K562 (cell line): ENCODE data around the gene ANO2. TPM values are rescaled to one million over a fixed set of nuclear protein-coding genes. Genes with fewer than 3 reads are reported as not detected.

ENCODE experiments used
- ATAC-seq: fragments of 200-7000 bp; cut with Tn5 transposase; 3 replicates; pipeline ENCODE4 v1.9.1; 2020; ENCODE audit warnings: moderate library complexity
- BruUV-seq: library from RNA; stranded (reverse); fragments of 400-500 nt; replicated peaks from 2 replicates; lab custom pipeline; 2021; lab: Mats Ljungman, UMichigan
- CTCF ChIA-PET: fragments of 300-600 bp; formaldehyde crosslinking; extraction: SDS; loops from one replicate; lab custom pipeline; 2021; ENCODE audit warnings: low intra/inter-chr PET ratio; lab: Yijun Ruan, JAX
- POLR2A ChIA-PET: fragments of 300-600, 350-650 bp; sonication (Branson Sonifier 250); formaldehyde crosslinking; extraction: SDS; loops from one replicate; lab custom pipeline; 2021; ENCODE audit warnings: antibody characterized with exemption, inconsistent platforms; lab: Yijun Ruan, JAX
- DNase-seq, 4 experiments: peaks; one replicate each; pipeline versions ENCODE4 v3.0.0 to v3.0.0-alpha.2; 2011 to 2018; ENCODE audit warnings: low spot score in 3 of 4, mixed read lengths in 3 of 4; ENCODE audit errors: extremely low read depth in 1 of 4
- FAIRE-seq: peaks from 2 replicates; lab custom pipeline; 2011; peaks lifted over from hg19 to GRCh38; lab: Jason Lieb, UNC
- H2AFZ ChIP-seq: 2 replicates; pipeline ENCODE4 v1.6.0; 2011; ENCODE audit warnings: low read depth, low read length, control low read depth, inconsistent platforms
- H3K27ac ChIP-seq: fragments of 200-600 bp; 3 replicates; pipeline ENCODE4 v1.8.0; 2011; ENCODE audit warnings: low read depth, mild to moderate bottlenecking, control low read depth, inconsistent platforms, low read length, moderate library complexity, mixed read lengths; ENCODE audit errors: extremely low read depth
- H3K27me3 ChIP-seq, 2 experiments: fragments of 300-600 bp in 1 of 2; 2 replicates in 1 of 2; 3 replicates in 1 of 2; pipeline versions ENCODE4 v1.6.0 to v1.8.0; 2011; ENCODE audit warnings: inconsistent platforms in 2 of 2, low read length in 2 of 2, mild to moderate bottlenecking in 1 of 2, mixed read lengths in 1 of 2, moderate library complexity in 1 of 2; ENCODE audit not compliant: control insufficient read depth in 2 of 2, insufficient read depth in 2 of 2
- H3K36me3 ChIP-seq: fragments of 300-600 bp; 3 replicates; pipeline ENCODE4 v1.8.0; 2011; ENCODE audit warnings: mild to moderate bottlenecking, low read length, inconsistent platforms; ENCODE audit not compliant: control insufficient read depth, insufficient read depth
- H3K4me1 ChIP-seq, 2 experiments: fragments of 200-600 bp in 1 of 2; replicated peaks in 1 of 2; 2 replicates in 1 of 2; 3 replicates in 1 of 2; pipeline versions ENCODE4 v1.5.1 to v1.8.0; 2011; ENCODE audit warnings: inconsistent platforms in 2 of 2, low read length in 2 of 2, mild to moderate bottlenecking in 1 of 2, mixed read lengths in 1 of 2, moderate library complexity in 1 of 2; ENCODE audit not compliant: control insufficient read depth in 2 of 2, insufficient read depth in 2 of 2
- H3K4me2 ChIP-seq: 2 replicates; pipeline ENCODE4 v1.6.1; 2011; ENCODE audit warnings: low read length, control low read depth, inconsistent platforms, mixed read lengths; ENCODE audit not compliant: insufficient read depth
- H3K4me3 ChIP-seq: fragments of 200-600 bp; sonication (generic), shearing (Covaris generic); 2 replicates; pipeline ENCODE4 v1.5.1; 2016; ENCODE audit warnings: control low read depth, inconsistent platforms
- H3K79me2 ChIP-seq: fragments of 200-600 bp; 3 replicates; pipeline ENCODE4 v1.8.0; 2011; ENCODE audit warnings: low read length, inconsistent platforms; ENCODE audit not compliant: control insufficient read depth, insufficient read depth
- H3K9ac ChIP-seq, 2 experiments: 2 replicates each; pipeline versions ENCODE4 v1.6.0 to v1.6.1; 2011; ENCODE audit warnings: low read depth in 2 of 2, low read length in 2 of 2, control low read depth in 1 of 2, inconsistent platforms in 1 of 2, mild to moderate bottlenecking in 1 of 2, mixed read lengths in 1 of 2; ENCODE audit not compliant: insufficient read depth in 1 of 2
- H3K9me1 ChIP-seq: one replicate; pipeline ENCODE4 v1.6.0; 2011; ENCODE audit warnings: inconsistent platforms, mild to moderate bottlenecking, low read length, moderate library complexity; ENCODE audit not compliant: control insufficient read depth, insufficient read depth
- H3K9me3 ChIP-seq: replicated peaks from 2 replicates; pipeline ENCODE4 v1.5.1; 2011; ENCODE audit warnings: low read depth, low read length, inconsistent platforms; ENCODE audit not compliant: control insufficient read depth, insufficient read depth
- H4K20me1 ChIP-seq: replicated peaks from 2 replicates; pipeline ENCODE4 v1.6.1; 2011; ENCODE audit warnings: low read length, inconsistent platforms, mixed read lengths; ENCODE audit not compliant: control insufficient read depth, insufficient read depth
- BCL6 ChIP-seq: fragments of 250-450 bp; sonication (Bioruptor Pico); IDR thresholded peaks from 2 replicates; pipeline ENCODE4 v1.4.0; 2020
- BRCA1 ChIP-seq, 2 experiments: fragments of 450-650 bp in 1 of 2; sonication (generic) in 1 of 2; formaldehyde crosslinking in 1 of 2; IDR thresholded peaks; 2 replicates each; pipeline versions ENCODE4 v1.5.0 to v1.6.1; 2017 to 2020; ENCODE audit warnings: mild to moderate bottlenecking in 1 of 2, missing genetic modification reagents in 1 of 2
- EWSR1 ChIP-seq: fragments of 450-650 bp; IDR thresholded peaks from 2 replicates; pipeline ENCODE4 v1.6.1; 2018; ENCODE audit warnings: borderline replicate concordance, mild to moderate bottlenecking, low read depth, moderate library complexity; ENCODE audit not compliant: partially characterized antibody
- MTA1 ChIP-seq: fragments of 450-650 bp; IDR thresholded peaks from 2 replicates; pipeline ENCODE4 v1.6.1; 2017; ENCODE audit warnings: borderline replicate concordance
- PTTG1 ChIP-seq: fragments of 450-650 bp; IDR thresholded peaks from 2 replicates; pipeline ENCODE4 v1.6.1; 2016; ENCODE audit warnings: low read depth, mild to moderate bottlenecking, missing genetic modification characterization, missing compliant biosample characterization
- RBM22 ChIP-seq: fragments of 200-400 bp; formaldehyde crosslinking; IDR thresholded peaks from 2 replicates; pipeline ENCODE4 v1.6.1; 2018; ENCODE audit warnings: low read length, low read depth; ENCODE audit not compliant: poor library complexity, severe bottlenecking
- RCOR1 ChIP-seq, 2 experiments: IDR thresholded peaks; 2 replicates each; pipeline ENCODE4 v1.6.1; 2012; ENCODE audit warnings: low read depth in 2 of 2, low read length in 2 of 2, borderline replicate concordance in 1 of 2, improper control_type of control experiment in 1 of 2
- SRSF7 ChIP-seq: fragments of 200-400 bp; formaldehyde crosslinking; optimal IDR thresholded peaks from 2 replicates; pipeline ENCODE3; 2017; ENCODE audit warnings: mild to moderate bottlenecking, low read depth, low read length
- ZBTB8A ChIP-seq: fragments of 450-650 bp; IDR thresholded peaks from 2 replicates; pipeline ENCODE4 v1.6.1; 2018; ENCODE audit warnings: mild to moderate bottlenecking, moderate library complexity; ENCODE audit not compliant: partially characterized antibody
- ZNF277 ChIP-seq: fragments of 250-450 bp; sonication (Bioruptor Pico); IDR thresholded peaks from 2 replicates; pipeline ENCODE4 v1.8.0; 2022; ENCODE audit warnings: inconsistent platforms, mild to moderate bottlenecking, moderate library complexity, borderline replicate concordance
- ZNF551 ChIP-seq: fragments of 250-450 bp; sonication (Bioruptor Pico); IDR thresholded peaks from 2 replicates; pipeline ENCODE4 v1.5.0; 2021; ENCODE audit warnings: mild to moderate bottlenecking, moderate library complexity
- WGBS: fragments of 100-300 bp; shearing (Covaris generic); methylation state at CpG from one replicate; pipeline ENCODE4 v1.1.6; 2016; ENCODE audit warnings: low coverage, mixed read lengths; ENCODE audit not compliant: insufficient coverage; ENCODE audit errors: missing lambda C conversion rate; 5-methylcytosine and 5-hydroxymethylcytosine counted together
- in situ Hi-C: fragments of 300-500 bp; cut with MboI; formaldehyde crosslinking; loops from 4 replicates; pipeline ENCODE4 v1.15.0; 2018; ENCODE audit warnings: inconsistent platforms, mixed read lengths
- intact Hi-C: fragments of 100-400 bp; cut with micrococcal nuclease; formaldehyde crosslinking; loops from 2 replicates; pipeline ENCODE4 v1.14.2; 2022
- polyA plus RNA-seq, 8 experiments: library from polyadenylated mRNA; depleted of rRNA in 4 of 8; stranded (reverse) in 5 of 8; unstranded in 3 of 8; fragments of >200 nt; fragmentation: Nextera tagmentation in 2 of 8; fragmentation: Illumina TruSeq in 1 of 8; extraction: Ambion mirVana in 2 of 8; extraction: Trizol in 1 of 8; gene quantifications; 2 replicates each; pipeline versions ENCODE4 v1.2.1 to v1.2.3, GENCODE V29; 2011 to 2014; ENCODE audit warnings: inconsistent platforms in 1 of 8, missing spikeins in 1 of 8
- total RNA-seq, 7 experiments: library from RNA; depleted of rRNA in 6 of 7; stranded (reverse); fragments of >200 nt in 6 of 7; fragmentation: Illumina TruSeq in 2 of 7; extraction: Trizol in 2 of 7; gene quantifications; 2 replicates each; pipeline versions ENCODE4 v1.2.1 to v1.2.3, GENCODE V29; 2011 to 2021; ENCODE audit warnings: low replicate concordance in 1 of 7
- TF ChIP-seq, protein P1 (sequence below): sonication (generic); formaldehyde crosslinking; IDR thresholded peaks from 2 replicates; pipeline ENCODE4 v1.8.1; 2023; ENCODE audit warnings: mild to moderate bottlenecking, missing genetic modification reagents, moderate library complexity

ANO2 gene
- total and polyA plus RNA-seq, 9 of the 15 experiments (the other 6 are each of a cell fraction or from before 2014, with no cell fraction given) = 0.64 TPM; not detected in 8

DNA sequence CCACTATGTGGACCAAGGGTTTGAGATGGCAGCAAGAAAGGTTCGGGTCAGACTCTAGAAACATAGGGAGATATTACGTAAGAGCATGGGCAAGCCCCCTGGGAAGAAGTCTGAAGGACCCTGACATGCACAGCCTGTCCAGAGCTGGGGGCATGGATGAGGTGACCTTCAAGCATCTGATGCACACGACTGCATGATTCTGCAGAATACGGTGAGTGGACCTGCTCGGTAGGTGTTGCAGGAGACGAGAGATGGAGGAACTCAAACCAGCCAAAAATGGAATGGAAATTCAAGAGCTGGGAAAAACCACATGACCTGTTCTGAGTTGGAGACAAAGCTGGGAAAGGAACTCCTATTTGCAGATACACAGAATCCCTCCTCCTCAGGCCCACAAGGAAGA lies 43.6 kb downstream of the ANO2 start:
- no peaks in the 10 kb centered on the region; a peak in 1 of 5 replicates for H3K27me3 ChIP-seq
- H3K4me3 ChIP-seq = no peak overlapping the region
- no peak overlapping the region for H3K4me2 ChIP-seq
- H3K4me1 ChIP-seq = no peaks in the 10 kb centered on the region
- H3K9me3 ChIP-seq = no peaks in the 10 kb centered on the region
- H2AFZ ChIP-seq = no peak overlapping the region
- BruUV-seq = no TSS peak
- H3K9me1 ChIP-seq = no peaks in the 10 kb centered on the region
- FAIRE-seq (no peak), DNase-seq (no peak)
- intact Hi-C loops = no loop called here
- WGBS = 0% methylated on average over 6 of the region's 6 CpGs
- H3K36me3 ChIP-seq = no peaks in the 10 kb centered on the region
- H3K27ac ChIP-seq = no peak overlapping the region
- TF ChIP-seq MTA1 (no peak), RCOR1 (IDR thresholded peaks at IDR 0.05; ENCODE audit: borderline replicate concordance in 1 of 2, low read depth in 2 of 2, low read length in 2 of 2) (no peak), ZNF551 (no peak), EWSR1 (no peak), RBM22 (no peak), BRCA1 (IDR thresholded peaks at IDR 0.05) (no peak), BRCA1 (CRISPR knock-in tag; IDR thresholded peaks at IDR 0.05) (no peak), PTTG1 (no peak), ZNF277 (CRISPR knock-in tag) (no peak), ZBTB8A (no peak), SRSF7 (no peak), BCL6 (no peak)
- TF ChIP-seq, protein P1, sequence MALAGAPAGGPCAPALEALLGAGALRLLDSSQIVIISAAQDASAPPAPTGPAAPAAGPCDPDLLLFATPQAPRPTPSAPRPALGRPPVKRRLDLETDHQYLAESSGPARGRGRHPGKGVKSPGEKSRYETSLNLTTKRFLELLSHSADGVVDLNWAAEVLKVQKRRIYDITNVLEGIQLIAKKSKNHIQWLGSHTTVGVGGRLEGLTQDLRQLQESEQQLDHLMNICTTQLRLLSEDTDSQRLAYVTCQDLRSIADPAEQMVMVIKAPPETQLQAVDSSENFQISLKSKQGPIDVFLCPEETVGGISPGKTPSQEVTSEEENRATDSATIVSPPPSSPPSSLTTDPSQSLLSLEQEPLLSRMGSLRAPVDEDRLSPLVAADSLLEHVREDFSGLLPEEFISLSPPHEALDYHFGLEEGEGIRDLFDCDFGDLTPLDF (CRISPR knock-in tag) = no peak
- TF ChIP-seq, all 486 proteins: peak for 0
- Histone ChIP-seq H3K9ac (no peak overlapping the region), H3K79me2 (no peaks in the 10 kb centered on the region), H4K20me1 (no peaks in the 10 kb centered on the region)
- CTCF ChIA-PET = no interaction called here
- ATAC-seq = no peak
- in situ Hi-C loops = no loop called here
- POLR2A ChIA-PET = no interaction called here
